HG02763 (cell line): ENCODE measurements around the gene TLCD2.
"Not testable (repeated sequence)": the region's sequence is repeated elsewhere in the genome, so short reads cannot be mapped to it uniquely, and the experiment has no call there.

Experiments
- ATAC-seq: cut with Tn5 transposase; IDR thresholded peaks from one replicate; pipeline ENCODE4 v1.9.1; 2021; ENCODE audit warnings: mild to moderate bottlenecking, moderate library complexity; ENCODE audit not compliant: unreplicated experiment

The TLCD2 gene

GRCh38 chr17:1718362-1719165 is 8.4 kb upstream of the TLCD2 start:
- no peak for ATAC-seq

- peak; percentile 35 for ATAC-seq
These were observed 6.9 kb upstream of the TLCD2 start for GRCh38 chr17:1716912-1717695.

- peak; percentile 79 for ATAC-seq
These were observed 6.1 kb upstream of the TLCD2 start for GRCh38 chr17:1716076-1716911.

GRCh38 chr17:1715803-1716075 is 5.6 kb upstream of the TLCD2 start:
- ATAC-seq: no peak

GRCh38 chr17:1714980-1715802 is 5.0 kb upstream of the TLCD2 start:
- ATAC-seq: no peak

GRCh38 chr17:1714427-1714979 is 4.3 kb upstream of the TLCD2 start:
- ATAC-seq: no peak

- ATAC-seq: no peak
These were observed 3.8 kb upstream of the TLCD2 start for GRCh38 chr17:1713878-1714426.

GRCh38 chr17:1713160-1713877 is 3.1 kb upstream of the TLCD2 start:
- ATAC-seq: no peak

- ATAC-seq: no peak
These were observed 2.1 kb upstream of the TLCD2 start for GRCh38 chr17:1712271-1712670.

GRCh38 chr17:1711804-1712203 is 1.6 kb upstream of the TLCD2 start:
- no peak for ATAC-seq

GRCh38 chr17:1710807-1711553 is 803 bp upstream of the TLCD2 start:
- no peak for ATAC-seq

- ATAC-seq: no peak
These were observed 700 bp downstream of the TLCD2 start for GRCh38 chr17:1709403-1709951.

GRCh38 chr17:1708791-1709346 is 1.3 kb downstream of the TLCD2 start:
- not testable (repeated sequence) for ATAC-seq

- no peak for ATAC-seq
These were observed 3.1 kb downstream of the TLCD2 start for GRCh38 chr17:1707107-1707506.

GRCh38 chr17:1705004-1705403 is 5.2 kb downstream of the TLCD2 start:
- ATAC-seq: no peak

- no peak for ATAC-seq
These were observed 7.1 kb downstream of the TLCD2 start for GRCh38 chr17:1703063-1703462.

- not testable (repeated sequence) for ATAC-seq
These were observed 10.3 kb downstream of the TLCD2 start for GRCh38 chr17:1699891-1700290.

GRCh38 chr17:1697681-1698080 is 12.5 kb downstream of the TLCD2 start:
- ATAC-seq: no peak
